Measurements from ENCODE around the gene ATP11A. TPM values are rescaled to one million over a fixed set of nuclear protein-coding genes. Genes with fewer than 3 reads are reported as not detected.

Gene ATP11A
- total and polyA plus RNA-seq, 9 of the 15 experiments (the other 6 are each of a cell fraction or from before 2014, with no cell fraction given), result 0.38 to 34.2 (median 4.2) TPM

DNA sequence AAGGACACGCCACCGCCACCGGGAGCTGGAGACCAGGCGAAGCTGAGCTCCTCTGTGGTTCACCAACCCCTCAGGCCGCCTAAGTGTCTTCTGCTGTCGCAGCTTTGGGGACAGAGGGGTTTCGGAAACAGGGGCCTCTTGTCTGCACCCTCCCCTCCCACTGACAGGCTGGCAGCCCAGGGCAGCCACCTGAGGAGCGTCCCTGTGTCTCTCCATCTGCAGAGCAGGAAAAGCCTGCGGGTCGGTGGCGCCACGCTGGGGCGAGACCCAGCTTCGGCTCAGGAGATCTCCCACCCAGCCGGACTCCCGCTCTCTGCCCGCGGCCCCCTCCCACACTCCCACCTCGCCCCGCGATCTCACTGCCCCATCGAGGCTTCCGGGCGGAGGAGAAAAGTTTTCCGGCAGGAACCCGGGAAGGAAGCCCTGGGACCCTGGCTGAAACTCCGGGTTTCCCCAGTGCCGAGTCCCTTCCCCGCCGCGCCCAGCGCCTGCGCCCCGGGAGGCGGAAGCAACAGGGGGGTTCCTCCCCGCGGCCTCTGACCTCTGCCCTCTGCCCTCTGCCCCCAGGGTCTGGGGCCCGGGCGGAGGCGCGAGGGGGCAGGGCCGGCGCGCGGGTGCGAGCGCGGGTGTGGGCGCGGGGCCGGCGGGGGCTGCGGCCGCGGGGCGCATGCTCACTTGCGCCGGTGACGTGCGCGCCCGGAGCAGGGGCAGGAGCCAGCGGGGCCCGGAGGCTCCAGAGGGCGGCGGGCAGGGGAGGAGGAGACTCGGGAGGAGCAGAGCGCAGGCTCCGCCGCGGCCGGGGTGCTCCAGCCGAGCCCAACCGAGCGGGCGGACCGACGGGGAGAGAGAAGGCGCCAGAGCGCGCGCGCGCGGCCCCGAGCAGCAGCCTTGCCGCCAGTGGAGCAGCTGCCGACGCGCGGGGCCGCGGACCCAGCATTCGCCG lies at the start of gene ATP11A (continued):
- TF ChIP-seq CREM (IDR thresholded peaks at IDR 0.05; ENCODE audit: low read depth) (peak; percentile 59; the same call in 1 of the 2 replicates), NONO (IDR thresholded peaks at IDR 0.05; ENCODE audit: low read depth in 2 of 2, low read length in 1 of 2) (peak in 1 of 2 experiments; percentile 45; a peak in 2 of 4 replicates), POU5F1 (IDR thresholded peaks at IDR 0.05; ENCODE audit: borderline replicate concordance, low read depth, low read length, partially characterized antibody) (no peak), DACH1 (IDR thresholded peaks at IDR 0.05; ENCODE audit: partially characterized antibody) (no peak), NR2C1 (IDR thresholded peaks at IDR 0.05) (peak; percentile 99), NR2C1 (tag; IDR thresholded peaks at IDR 0.05) (peak; percentile 99), ELF1 (tag; IDR thresholded peaks at IDR 0.05) (peak; percentile 89), PTRF (tag; IDR thresholded peaks at IDR 0.05) (no peak), HDAC2 (IDR thresholded peaks at IDR 0.05) (no peak), MAFG (tag; conservative IDR thresholded peaks at IDR 0.05) (no peak), PHB2 (IDR thresholded peaks at IDR 0.05; ENCODE audit: low read depth) (no peak), PPARD (CRISPR knock-in tag; IDR thresholded peaks at IDR 0.05) (no peak), RBM25 (IDR thresholded peaks at IDR 0.05; ENCODE audit: low read depth, low read length, severe bottlenecking) (no peak), KDM4B (IDR thresholded peaks at IDR 0.05; ENCODE audit: borderline replicate concordance in 2 of 2, low read depth in 1 of 2) (peak in 1 of 2 experiments; percentile 45; a peak in 1 of 4 replicates), TBL1XR1 (IDR thresholded peaks at IDR 0.05; ENCODE audit: low read length in 2 of 2) (peak in 1 of 2 experiments; percentile 36; a peak in 1 of 4 replicates), MTA1 (IDR thresholded peaks at IDR 0.05; ENCODE audit: borderline replicate concordance) (no peak), SIX5 (IDR thresholded peaks at IDR 0.05; ENCODE audit: borderline replicate concordance in 1 of 2, insufficient read depth in 1 of 2, low read depth in 1 of 2, low read length in 2 of 2) (no peak), NUFIP1 (IDR thresholded peaks at IDR 0.05; ENCODE audit: partially characterized antibody) (no peak), MAZ (CRISPR knock-in tag; conservative IDR thresholded peaks at IDR 0.05 in 1 of 2, IDR thresholded peaks at IDR 0.05 in 1 of 2) (peak; percentile 85 to 86), KLF6 (CRISPR knock-in tag; IDR thresholded peaks at IDR 0.05; ENCODE audit: borderline replicate concordance) (no peak)
- TF ChIP-seq, protein P1, sequence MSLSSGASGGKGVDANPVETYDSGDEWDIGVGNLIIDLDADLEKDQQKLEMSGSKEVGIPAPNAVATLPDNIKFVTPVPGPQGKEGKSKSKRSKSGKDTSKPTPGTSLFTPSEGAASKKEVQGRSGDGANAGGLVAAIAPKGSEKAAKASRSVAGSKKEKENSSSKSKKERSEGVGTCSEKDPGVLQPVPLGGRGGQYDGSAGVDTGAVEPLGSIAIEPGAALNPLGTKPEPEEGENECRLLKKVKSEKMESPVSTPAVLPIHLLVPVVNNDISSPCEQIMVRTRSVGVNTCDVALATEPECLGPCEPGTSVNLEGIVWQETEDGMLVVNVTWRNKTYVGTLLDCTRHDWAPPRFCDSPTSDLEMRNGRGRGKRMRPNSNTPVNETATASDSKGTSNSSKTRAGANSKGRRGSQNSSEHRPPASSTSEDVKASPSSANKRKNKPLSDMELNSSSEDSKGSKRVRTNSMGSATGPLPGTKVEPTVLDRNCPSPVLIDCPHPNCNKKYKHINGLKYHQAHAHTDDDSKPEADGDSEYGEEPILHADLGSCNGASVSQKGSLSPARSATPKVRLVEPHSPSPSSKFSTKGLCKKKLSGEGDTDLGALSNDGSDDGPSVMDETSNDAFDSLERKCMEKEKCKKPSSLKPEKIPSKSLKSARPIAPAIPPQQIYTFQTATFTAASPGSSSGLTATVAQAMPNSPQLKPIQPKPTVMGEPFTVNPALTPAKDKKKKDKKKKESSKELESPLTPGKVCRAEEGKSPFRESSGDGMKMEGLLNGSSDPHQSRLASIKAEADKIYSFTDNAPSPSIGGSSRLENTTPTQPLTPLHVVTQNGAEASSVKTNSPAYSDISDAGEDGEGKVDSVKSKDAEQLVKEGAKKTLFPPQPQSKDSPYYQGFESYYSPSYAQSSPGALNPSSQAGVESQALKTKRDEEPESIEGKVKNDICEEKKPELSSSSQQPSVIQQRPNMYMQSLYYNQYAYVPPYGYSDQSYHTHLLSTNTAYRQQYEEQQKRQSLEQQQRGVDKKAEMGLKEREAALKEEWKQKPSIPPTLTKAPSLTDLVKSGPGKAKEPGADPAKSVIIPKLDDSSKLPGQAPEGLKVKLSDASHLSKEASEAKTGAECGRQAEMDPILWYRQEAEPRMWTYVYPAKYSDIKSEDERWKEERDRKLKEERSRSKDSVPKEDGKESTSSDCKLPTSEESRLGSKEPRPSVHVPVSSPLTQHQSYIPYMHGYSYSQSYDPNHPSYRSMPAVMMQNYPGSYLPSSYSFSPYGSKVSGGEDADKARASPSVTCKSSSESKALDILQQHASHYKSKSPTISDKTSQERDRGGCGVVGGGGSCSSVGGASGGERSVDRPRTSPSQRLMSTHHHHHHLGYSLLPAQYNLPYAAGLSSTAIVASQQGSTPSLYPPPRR (CRISPR knock-in tag; IDR thresholded peaks at IDR 0.05; ENCODE audit: borderline replicate concordance), result no peak
- TF ChIP-seq, protein P2, sequence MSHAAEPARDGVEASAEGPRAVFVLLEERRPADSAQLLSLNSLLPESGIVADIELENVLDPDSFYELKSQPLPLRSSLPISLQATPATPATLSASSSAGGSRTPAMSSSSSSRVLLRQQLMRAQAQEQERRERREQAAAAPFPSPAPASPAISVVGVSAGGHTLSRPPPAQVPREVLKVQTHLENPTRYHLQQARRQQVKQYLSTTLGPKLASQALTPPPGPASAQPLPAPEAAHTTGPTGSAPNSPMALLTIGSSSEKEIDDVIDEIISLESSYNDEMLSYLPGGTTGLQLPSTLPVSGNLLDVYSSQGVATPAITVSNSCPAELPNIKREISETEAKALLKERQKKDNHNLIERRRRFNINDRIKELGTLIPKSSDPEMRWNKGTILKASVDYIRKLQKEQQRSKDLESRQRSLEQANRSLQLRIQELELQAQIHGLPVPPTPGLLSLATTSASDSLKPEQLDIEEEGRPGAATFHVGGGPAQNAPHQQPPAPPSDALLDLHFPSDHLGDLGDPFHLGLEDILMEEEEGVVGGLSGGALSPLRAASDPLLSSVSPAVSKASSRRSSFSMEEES (CRISPR knock-in tag; IDR thresholded peaks at IDR 0.05), result no peak
